ENCODE data around the gene SRSF6.
"Not testable (repeated sequence)": the region's sequence is repeated elsewhere in the genome, so short reads cannot be mapped to it uniquely, and the experiment has no call there.

The SRSF6 gene

GRCh38 chr20:43490038-43490437 is 32.3 kb downstream of the SRSF6 start:
- peaks cover 2% of the 10 kb centered on the region for H3K4me1 Mint-ChIP-seq
- H3K36me3 Mint-ChIP-seq (ENCODE audit: low read depth): no peaks in the 10 kb centered on the region
- peaks cover 16% of the 10 kb centered on the region for H3K9me3 Mint-ChIP-seq
- H3K27ac Mint-ChIP-seq: no peak overlapping the region
- H3K4me3 Mint-ChIP-seq: no peak overlapping the region
- no peak for DNase-seq
- no peak for ATAC-seq
- H3K27me3 Mint-ChIP-seq: peaks cover 10% of the 10 kb centered on the region

- no peak overlapping the region for H3K4me3 Mint-ChIP-seq
- H3K9me3 Mint-ChIP-seq: peaks cover 11% of the 10 kb centered on the region
- no peaks in the 10 kb centered on the region for H3K36me3 Mint-ChIP-seq (ENCODE audit: low read depth)
- no peak overlapping the region for H3K27ac Mint-ChIP-seq
- H3K27me3 Mint-ChIP-seq: peaks cover 10% of the 10 kb centered on the region
- H3K4me1 Mint-ChIP-seq: peaks cover 2% of the 10 kb centered on the region
- DNase-seq (no peak), ATAC-seq (peak; percentile 89)
Observed at GRCh38 chr20:43492101-43492500, 34.4 kb downstream of the SRSF6 start.

GRCh38 chr20:43495388-43495787 is 37.7 kb downstream of the SRSF6 start:
- H3K27ac Mint-ChIP-seq: no peak overlapping the region
- ATAC-seq: no peak

GRCh38 chr20:43502021-43502420 is 44.3 kb downstream of the SRSF6 start:
- H3K9me3 Mint-ChIP-seq; DNase-seq; H3K4me1 Mint-ChIP-seq; ATAC-seq; H3K36me3 Mint-ChIP-seq (ENCODE audit: low read depth); H3K27ac Mint-ChIP-seq; H3K4me3 Mint-ChIP-seq: not testable (repeated sequence)
- peaks cover 23% of the 10 kb centered on the region for H3K27me3 Mint-ChIP-seq

More at GRCh38 chr20:43495388-43495787, 37.7 kb downstream of the SRSF6 start:
- H3K27me3 Mint-ChIP-seq: peaks cover 6% of the 10 kb centered on the region
- no peaks in the 10 kb centered on the region for H3K9me3 Mint-ChIP-seq
- H3K4me1 Mint-ChIP-seq: peaks cover 2% of the 10 kb centered on the region
- no peak for DNase-seq
- H3K36me3 Mint-ChIP-seq (ENCODE audit: low read depth): no peaks in the 10 kb centered on the region
- no peak overlapping the region for H3K4me3 Mint-ChIP-seq

GRCh38 chr20:43506238-43506637 is 48.5 kb downstream of the SRSF6 start:
- Mint-ChIP-seq H3K4me3 (no peak overlapping the region), H3K9me3 (no peaks in the 10 kb centered on the region), H3K36me3 (ENCODE audit: low read depth) (no peaks in the 10 kb centered on the region), H3K27me3 (peaks cover 36% of the 10 kb centered on the region), H3K4me1 (peaks cover 1% of the 10 kb centered on the region), H3K27ac (no peak overlapping the region)
- ATAC-seq (no peak), DNase-seq (no peak)

GRCh38 chr20:43507150-43508080 is 49.7 kb downstream of the SRSF6 start, which contains the start of gene L3MBTL1:
TSS of gene L3MBTL1 (plus strand) at chr20:43507697. CDS start at chr20:43513504, 5,807 bp downstream.
- H3K4me3 Mint-ChIP-seq: peak within 1 kb of the TSS; percentile 70
- no peaks in the 10 kb centered on the region for H3K36me3 Mint-ChIP-seq (ENCODE audit: low read depth)
- DNase-seq: peak; percentile 20
- no peaks in the 10 kb centered on the region for H3K9me3 Mint-ChIP-seq
- peaks cover 35% of the 10 kb centered on the region for H3K27me3 Mint-ChIP-seq
- peak; percentile 55 for ATAC-seq
- H3K4me1 Mint-ChIP-seq: peaks cover 1% of the 10 kb centered on the region
- H3K27ac Mint-ChIP-seq: no peak within 1 kb of the TSS

GRCh38 chr20:43508106-43508505 is 50.4 kb downstream of the SRSF6 start:
- ATAC-seq (no peak), DNase-seq (no peak)
- H3K4me1 Mint-ChIP-seq: peaks cover 1% of the 10 kb centered on the region
- H3K4me3 Mint-ChIP-seq: peak overlapping the region; percentile 70
- peaks cover 35% of the 10 kb centered on the region for H3K27me3 Mint-ChIP-seq
- H3K27ac Mint-ChIP-seq: no peak overlapping the region
- no peaks in the 10 kb centered on the region for H3K36me3 Mint-ChIP-seq (ENCODE audit: low read depth)
- no peaks in the 10 kb centered on the region for H3K9me3 Mint-ChIP-seq

- no peak for DNase-seq
- Mint-ChIP-seq H3K27me3 (peaks cover 35% of the 10 kb centered on the region), H3K4me3 (peak overlapping the region; percentile 70), H3K4me1 (peaks cover 1% of the 10 kb centered on the region), H3K36me3 (ENCODE audit: low read depth) (no peaks in the 10 kb centered on the region), H3K9me3 (no peaks in the 10 kb centered on the region), H3K27ac (no peak overlapping the region)
- ATAC-seq: no peak
Observed at GRCh38 chr20:43508604-43509040, 50.9 kb downstream of the SRSF6 start.

GRCh38 chr20:43511879-43512278 is 54.2 kb downstream of the SRSF6 start:
- Mint-ChIP-seq H3K4me1 (peaks cover 5% of the 10 kb centered on the region), H3K4me3 (no peak overlapping the region), H3K36me3 (ENCODE audit: low read depth) (no peaks in the 10 kb centered on the region), H3K9me3 (no peaks in the 10 kb centered on the region), H3K27ac (no peak overlapping the region), H3K27me3 (peaks cover 17% of the 10 kb centered on the region)
- no peak for DNase-seq
- ATAC-seq: no peak

- no peak for DNase-seq
- Mint-ChIP-seq H3K4me1 (peaks cover 5% of the 10 kb centered on the region), H3K9me3 (no peaks in the 10 kb centered on the region), H3K36me3 (ENCODE audit: low read depth) (no peaks in the 10 kb centered on the region), H3K27me3 (peaks cover 11% of the 10 kb centered on the region), H3K4me3 (peak overlapping the region; percentile 91), H3K27ac (no peak overlapping the region)
- no peak for ATAC-seq
Observed at GRCh38 chr20:43513372-43513930, 55.8 kb downstream of the SRSF6 start.
